GM12874 (cell line): ENCODE data around the gene CAND2.

Experiments used
- CTCF ChIP-seq: IDR thresholded peaks from 2 replicates; pipeline ENCODE4 v1.5.1; 2011; ENCODE audit warnings: low read depth, mild to moderate bottlenecking, control low read depth, low read length, moderate library complexity; ENCODE audit not compliant: insufficient read depth

CAND2 gene

GRCh38 chr3:12841970-12842328, 45.5 kb downstream of the CAND2 start:
- TF ChIP-seq CTCF: no peak

GRCh38 chr3:12842469-12842868, 46.0 kb downstream of the CAND2 start:
- TF ChIP-seq CTCF: no peak

DNA sequence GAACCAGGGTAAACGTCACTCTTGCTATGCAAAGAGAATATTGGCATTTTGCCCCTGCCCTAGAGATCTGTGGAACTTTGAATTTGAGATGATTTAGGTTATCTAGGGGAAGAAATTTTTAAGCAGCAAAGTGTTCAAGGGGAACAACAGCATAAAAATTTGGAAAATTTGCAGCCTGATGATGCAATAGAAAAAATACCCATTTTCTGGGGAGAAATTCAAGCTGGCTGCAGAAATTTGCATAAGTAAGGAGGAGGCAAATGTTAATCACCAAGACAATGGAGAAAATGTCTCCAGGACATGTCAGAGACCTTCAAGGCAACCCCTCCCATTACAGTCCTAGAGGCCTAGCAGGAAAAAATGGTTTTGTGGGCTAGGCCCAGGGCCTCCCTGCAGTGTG, 49.3 kb downstream of the CAND2 start:
- TF ChIP-seq CTCF: no peak

DNA sequence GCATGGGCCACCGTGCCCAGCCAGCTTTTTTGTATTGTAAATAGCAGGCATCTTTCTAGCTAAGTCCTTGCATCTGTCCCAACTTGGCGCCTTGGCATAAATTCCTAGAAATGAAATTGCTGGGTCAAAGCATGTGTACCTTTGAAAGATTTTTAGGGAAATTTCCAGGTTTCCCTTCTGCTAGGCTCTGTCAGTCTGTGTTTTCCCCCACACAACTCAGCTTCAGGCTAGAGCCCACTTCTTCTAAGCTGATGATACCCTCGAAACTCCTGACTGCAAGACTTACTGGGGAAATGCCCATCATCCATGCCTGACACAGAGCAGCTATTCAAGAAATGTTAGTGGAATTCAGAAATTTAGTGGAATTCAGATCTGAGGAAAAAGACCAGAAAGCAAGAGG, 55.7 kb downstream of the CAND2 start:
- no peak for TF ChIP-seq CTCF

DNA sequence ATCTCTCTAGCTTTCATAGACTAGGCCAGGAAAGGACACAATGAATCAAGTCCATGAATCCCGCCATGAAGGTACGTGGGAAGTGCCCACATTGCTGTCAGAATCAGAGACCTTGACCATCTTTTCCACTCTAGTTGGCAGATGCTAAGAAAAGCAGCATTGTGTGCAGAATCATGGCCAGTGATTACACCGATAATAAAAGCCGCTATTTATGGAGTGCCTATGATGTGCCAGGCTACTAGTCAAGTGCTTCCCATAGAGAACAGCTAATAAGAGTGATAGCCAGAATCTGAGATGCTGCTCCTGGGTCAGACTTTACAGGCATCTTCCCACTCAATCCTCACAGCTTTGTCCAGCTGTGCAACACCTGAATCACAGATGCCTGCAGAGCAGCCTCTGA, 58.1 kb downstream of the CAND2 start:
- TF ChIP-seq CTCF: no peak

GRCh38 chr3:12856626-12857025, 60.1 kb downstream of the CAND2 start:
- TF ChIP-seq CTCF: no peak

- TF ChIP-seq CTCF: no peak
Measured at GRCh38 chr3:12859840-12860239, 63.4 kb downstream of the CAND2 start.

GRCh38 chr3:12861611-12862010, 65.1 kb downstream of the CAND2 start:
- TF ChIP-seq CTCF: no peak
